GM18519 (cell line): ENCODE data around the gene BRD2.

Experiments
- ATAC-seq: cut with Tn5 transposase; IDR thresholded peaks from one replicate; pipeline ENCODE4 v1.9.1; 2021; ENCODE audit warnings: mild to moderate bottlenecking, moderate library complexity; ENCODE audit not compliant: unreplicated experiment, low FRiP score

The BRD2 gene

GRCh38 chr6:32947552-32948465, 20.6 kb upstream of the BRD2 start:
- ATAC-seq: no peak

- no peak for ATAC-seq
Measured at GRCh38 chr6:32949113-32949512, 19.3 kb upstream of the BRD2 start.

- no peak for ATAC-seq
Measured at GRCh38 chr6:32950010-32950409, 18.4 kb upstream of the BRD2 start.

GRCh38 chr6:32950449-32950848, 17.9 kb upstream of the BRD2 start:
- ATAC-seq: no peak

GRCh38 chr6:32952817-32953739, 15.3 kb upstream of the BRD2 start, which contains the start of gene HLA-DMA:
TSS of gene HLA-DMA (minus strand) at chr6:32953097. CDS start at chr6:32953036, 61 bp downstream.
- peak; percentile 80 for ATAC-seq

- no peak for ATAC-seq
Measured at GRCh38 chr6:32953775-32954174, 14.6 kb upstream of the BRD2 start.

GRCh38 chr6:32954267-32954666, 14.1 kb upstream of the BRD2 start:
- no peak for ATAC-seq

- no peak for ATAC-seq
Measured at GRCh38 chr6:32954986-32955802, 13.2 kb upstream of the BRD2 start.

DNA sequence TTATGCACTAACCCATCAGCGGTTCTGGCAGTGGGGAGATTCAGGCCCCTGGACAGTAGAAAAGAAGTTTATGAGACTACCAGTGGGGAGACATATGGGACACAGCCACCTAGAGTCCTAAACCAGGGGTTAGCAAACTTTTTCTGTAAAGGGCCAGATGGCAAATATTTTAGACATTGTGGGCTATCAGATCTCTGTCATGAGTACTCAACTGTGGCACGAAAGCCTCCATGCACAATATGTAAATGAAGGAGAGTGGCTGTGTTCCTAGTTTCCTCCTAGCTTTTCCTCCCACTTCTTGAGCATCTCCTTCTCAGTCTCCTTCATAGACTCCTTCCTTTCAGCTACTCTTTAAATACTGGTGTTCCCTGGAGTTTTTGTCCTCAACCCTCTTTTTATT, 12.2 kb upstream of the BRD2 start:
- ATAC-seq: no peak

GRCh38 chr6:32960563-32960962, 7.8 kb upstream of the BRD2 start:
- no peak for ATAC-seq

- no peak for ATAC-seq
Measured at GRCh38 chr6:32962213-32962826, 6.1 kb upstream of the BRD2 start.

GRCh38 chr6:32963866-32964265, 4.5 kb upstream of the BRD2 start:
- no peak for ATAC-seq

- ATAC-seq: no peak
Measured at GRCh38 chr6:32964776-32965175, 3.6 kb upstream of the BRD2 start.

DNA sequence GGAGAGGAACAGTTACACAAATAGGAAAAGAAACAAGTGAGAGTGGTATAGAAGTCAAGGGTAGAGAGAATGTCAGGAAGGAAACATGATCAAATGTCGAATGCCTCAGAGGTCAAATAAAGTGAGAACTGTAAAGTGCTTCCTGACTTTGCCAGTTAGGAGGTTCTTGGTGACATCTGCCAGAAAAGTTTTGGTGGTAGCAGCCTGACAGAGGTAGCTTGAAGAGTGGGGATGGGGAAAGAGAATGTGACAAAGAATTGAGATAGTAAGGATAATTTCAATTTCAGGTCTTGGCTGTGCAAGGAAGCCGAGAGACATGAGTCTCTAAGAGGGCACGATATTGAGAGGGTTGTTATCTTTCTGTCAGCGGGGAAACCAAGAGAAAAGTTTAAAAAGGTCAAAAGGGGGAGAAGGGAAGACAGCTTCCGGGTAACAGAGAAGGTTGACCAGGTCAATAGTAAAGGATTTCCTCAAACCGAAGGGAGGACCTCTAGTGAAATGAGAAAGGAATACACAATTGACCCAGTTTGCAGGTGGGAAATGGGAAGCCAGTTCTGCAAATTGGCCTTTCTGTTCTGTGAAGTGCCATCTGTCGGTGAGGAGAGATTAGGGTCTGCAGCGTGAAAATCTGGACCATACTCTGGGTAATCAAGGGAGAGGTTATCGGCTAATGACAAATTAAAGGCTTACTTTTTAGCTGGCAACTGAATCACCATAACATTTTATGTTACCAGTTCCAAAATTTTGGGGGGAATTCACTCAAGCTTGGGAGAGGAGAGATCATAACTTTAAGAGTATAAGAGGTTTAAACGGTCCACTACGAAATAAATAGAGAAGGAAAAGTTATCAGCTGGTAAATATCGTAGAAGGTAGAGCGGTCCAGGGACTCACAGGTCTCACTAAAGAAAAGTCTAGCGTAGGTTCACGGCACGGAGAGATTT, 973 bp upstream of the BRD2 start:
- no peak for ATAC-seq

- ATAC-seq: no peak
Measured at GRCh38 chr6:32968867-32969684, 682 bp downstream of the BRD2 start.

DNA sequence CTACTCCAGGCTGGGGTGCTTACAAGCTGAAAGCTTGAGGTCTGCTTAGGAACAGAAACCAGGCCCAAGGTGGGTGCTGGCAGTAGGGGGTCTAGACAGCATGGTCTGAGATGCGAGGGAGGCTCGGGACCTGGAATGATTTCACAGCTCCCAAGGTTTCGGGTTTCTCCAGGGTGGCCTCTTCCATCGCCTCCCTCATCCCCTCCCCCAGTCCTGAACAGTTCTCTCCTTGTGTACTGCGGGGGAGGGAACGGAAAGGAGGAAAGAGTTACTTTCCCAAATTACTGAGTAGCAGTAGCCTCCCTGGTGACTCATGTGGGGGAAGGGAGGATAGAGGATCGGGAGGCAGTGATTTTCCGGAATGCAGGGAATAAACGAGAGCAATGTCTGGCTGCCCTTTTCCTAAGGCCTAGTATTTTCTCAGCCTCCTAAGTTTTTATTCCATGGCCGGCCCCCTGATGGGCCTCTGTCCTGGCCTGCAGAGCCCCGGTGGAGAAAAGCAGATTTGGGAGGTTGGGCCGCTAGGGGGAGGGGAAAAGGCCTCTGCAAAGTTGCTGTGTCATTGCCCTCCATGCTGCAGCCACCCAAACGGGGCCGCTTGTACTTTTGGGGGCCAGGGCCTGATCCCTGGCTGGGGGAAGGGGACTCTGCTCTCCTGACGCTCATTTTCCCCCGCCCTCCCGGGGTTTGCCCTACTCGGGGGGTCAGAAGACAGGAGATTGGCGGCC, 1.5 kb downstream of the BRD2 start:
- no peak for ATAC-seq
